BE2C (cell line): ENCODE data around the gene ANKRD44.

Source experiments
- DNase-seq: peaks from one replicate; pipeline ENCODE4 v3.0.0-alpha.2; 2020
- H3K27me3 ChIP-seq: fragments of 250-450 bp; sonication (Bioruptor Pico); 2 replicates; pipeline ENCODE4 v1.5.1; 2020; ENCODE audit warnings: mild to moderate bottlenecking
- H3K36me3 ChIP-seq: fragments of 250-450 bp; sonication (Bioruptor Pico); 2 replicates; pipeline ENCODE4 v1.5.1; 2020; ENCODE audit warnings: mild to moderate bottlenecking
- H3K4me1 ChIP-seq: fragments of 250-450 bp; sonication (Bioruptor Pico); 2 replicates; pipeline ENCODE4 v1.5.1; 2020
- H3K4me3 ChIP-seq: 2 replicates; pipeline ENCODE4 v1.5.1; 2011; ENCODE audit warnings: low read depth, low read length
- H3K9me3 ChIP-seq: fragments of 250-450 bp; sonication (Bioruptor Pico); 2 replicates; pipeline ENCODE4 v1.5.1; 2020
- TF ChIP-seq, protein P1 (sequence below): IDR thresholded peaks from 2 replicates; pipeline ENCODE4 v1.5.1; 2012; ENCODE audit warnings: mild to moderate bottlenecking, low read depth, low read length

ANKRD44 gene

DNA sequence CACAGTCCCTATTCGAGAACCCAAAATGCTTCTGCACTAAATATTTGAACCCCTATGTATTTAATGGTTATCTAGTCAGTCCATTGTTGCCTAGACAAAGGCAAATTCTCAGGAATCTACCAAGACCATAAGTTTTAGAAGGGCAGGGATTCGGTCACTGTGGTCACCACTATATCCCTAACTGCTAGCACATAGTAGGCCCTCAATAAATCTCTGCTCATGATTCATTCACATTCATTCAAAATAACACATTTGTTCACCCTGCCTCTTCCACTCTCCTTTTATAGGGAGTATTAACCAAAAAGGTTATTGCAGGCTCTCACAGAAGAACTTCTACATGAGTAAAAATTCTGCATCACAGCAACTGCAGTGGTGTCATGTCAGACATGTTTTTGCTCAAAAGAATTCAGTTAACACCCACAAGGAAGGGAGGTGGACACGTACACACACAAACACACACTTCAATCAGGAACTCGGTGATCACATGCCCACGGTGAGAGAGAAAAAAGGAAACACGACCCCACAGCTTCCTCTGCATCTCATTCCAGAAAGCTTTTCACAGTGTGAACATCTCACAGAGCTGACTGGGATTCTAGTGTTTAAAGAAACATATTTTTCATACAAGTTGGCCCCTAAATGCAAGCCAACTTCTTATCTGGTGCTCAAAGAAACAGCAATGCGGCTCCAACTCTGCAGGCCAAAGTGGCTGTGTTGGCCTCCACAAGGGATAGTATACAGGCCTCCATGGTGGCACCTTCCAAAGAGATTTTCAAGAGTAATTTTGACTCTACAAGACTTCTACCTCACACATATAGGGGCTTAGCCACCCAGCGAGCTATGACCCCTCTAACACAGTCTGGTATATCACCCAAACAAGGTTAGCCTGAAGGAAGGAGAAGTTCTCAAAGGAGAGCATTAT, 98.0 kb downstream of the ANKRD44 start:
- TF ChIP-seq, protein P1, sequence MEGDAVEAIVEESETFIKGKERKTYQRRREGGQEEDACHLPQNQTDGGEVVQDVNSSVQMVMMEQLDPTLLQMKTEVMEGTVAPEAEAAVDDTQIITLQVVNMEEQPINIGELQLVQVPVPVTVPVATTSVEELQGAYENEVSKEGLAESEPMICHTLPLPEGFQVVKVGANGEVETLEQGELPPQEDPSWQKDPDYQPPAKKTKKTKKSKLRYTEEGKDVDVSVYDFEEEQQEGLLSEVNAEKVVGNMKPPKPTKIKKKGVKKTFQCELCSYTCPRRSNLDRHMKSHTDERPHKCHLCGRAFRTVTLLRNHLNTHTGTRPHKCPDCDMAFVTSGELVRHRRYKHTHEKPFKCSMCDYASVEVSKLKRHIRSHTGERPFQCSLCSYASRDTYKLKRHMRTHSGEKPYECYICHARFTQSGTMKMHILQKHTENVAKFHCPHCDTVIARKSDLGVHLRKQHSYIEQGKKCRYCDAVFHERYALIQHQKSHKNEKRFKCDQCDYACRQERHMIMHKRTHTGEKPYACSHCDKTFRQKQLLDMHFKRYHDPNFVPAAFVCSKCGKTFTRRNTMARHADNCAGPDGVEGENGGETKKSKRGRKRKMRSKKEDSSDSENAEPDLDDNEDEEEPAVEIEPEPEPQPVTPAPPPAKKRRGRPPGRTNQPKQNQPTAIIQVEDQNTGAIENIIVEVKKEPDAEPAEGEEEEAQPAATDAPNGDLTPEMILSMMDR, result no peak
- H3K4me1 ChIP-seq, result peaks cover 8% of the 10 kb centered on the region
- no peaks in the 10 kb centered on the region for H3K36me3 ChIP-seq
- H3K9me3 ChIP-seq, result no peaks in the 10 kb centered on the region
- DNase-seq, result no peak
- H3K4me3 ChIP-seq, result no peak overlapping the region
- no peaks in the 10 kb centered on the region for H3K27me3 ChIP-seq

DNA sequence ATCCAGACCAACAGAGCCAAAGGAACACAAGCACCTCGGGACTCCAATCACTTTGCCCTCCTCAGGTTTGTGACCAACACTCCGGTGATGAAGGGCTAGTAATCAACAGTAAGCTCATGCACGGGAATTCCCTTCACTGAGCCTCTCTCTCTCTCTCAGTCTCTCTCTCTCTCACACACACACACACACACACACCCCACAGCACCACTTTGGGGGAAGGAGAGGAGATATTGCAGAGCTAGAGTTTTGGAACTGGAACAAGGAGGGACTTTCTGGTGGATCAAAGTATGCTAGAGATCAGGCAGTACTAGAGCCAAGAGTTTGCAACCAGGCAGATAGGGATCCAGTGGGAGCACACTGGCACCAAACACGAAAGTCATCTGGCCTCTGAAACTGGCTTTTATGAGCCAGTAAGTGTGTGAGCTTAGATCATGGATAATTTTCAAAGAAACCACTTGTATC, 98.7 kb downstream of the ANKRD44 start:
- Histone ChIP-seq H3K9me3 (no peaks in the 10 kb centered on the region), H3K27me3 (no peaks in the 10 kb centered on the region), H3K4me3 (no peak overlapping the region), H3K4me1 (peaks cover 4% of the 10 kb centered on the region), H3K36me3 (no peaks in the 10 kb centered on the region)
- TF ChIP-seq, protein P1, result no peak
- no peak for DNase-seq

DNA sequence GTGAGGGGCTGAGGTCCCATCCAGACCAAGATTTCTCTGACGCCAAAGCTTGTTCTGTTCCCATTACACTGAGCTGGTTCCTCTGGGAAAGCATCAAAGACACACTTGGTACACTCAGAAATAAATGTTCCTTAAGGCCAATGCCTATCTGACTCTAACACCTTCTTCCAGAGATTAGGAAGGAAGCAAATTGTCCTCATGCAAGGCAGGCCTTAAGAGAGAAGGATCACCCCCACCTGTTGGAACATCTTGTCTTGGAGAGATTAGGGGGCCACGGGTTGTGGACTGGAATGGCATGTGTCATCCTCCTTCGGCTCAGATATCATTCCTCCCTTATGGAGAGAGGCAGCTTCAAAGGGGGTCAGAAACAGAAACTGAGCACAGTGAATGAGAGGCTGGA, 100.2 kb downstream of the ANKRD44 start:
- TF ChIP-seq, protein P1, result no peak
- H3K36me3 ChIP-seq, result no peaks in the 10 kb centered on the region
- no peaks in the 10 kb centered on the region for H3K9me3 ChIP-seq
- H3K27me3 ChIP-seq, result no peaks in the 10 kb centered on the region
- H3K4me3 ChIP-seq, result no peak overlapping the region
- no peak for DNase-seq
- H3K4me1 ChIP-seq, result peaks cover 4% of the 10 kb centered on the region; the same call in 1 of the 2 replicates

DNA sequence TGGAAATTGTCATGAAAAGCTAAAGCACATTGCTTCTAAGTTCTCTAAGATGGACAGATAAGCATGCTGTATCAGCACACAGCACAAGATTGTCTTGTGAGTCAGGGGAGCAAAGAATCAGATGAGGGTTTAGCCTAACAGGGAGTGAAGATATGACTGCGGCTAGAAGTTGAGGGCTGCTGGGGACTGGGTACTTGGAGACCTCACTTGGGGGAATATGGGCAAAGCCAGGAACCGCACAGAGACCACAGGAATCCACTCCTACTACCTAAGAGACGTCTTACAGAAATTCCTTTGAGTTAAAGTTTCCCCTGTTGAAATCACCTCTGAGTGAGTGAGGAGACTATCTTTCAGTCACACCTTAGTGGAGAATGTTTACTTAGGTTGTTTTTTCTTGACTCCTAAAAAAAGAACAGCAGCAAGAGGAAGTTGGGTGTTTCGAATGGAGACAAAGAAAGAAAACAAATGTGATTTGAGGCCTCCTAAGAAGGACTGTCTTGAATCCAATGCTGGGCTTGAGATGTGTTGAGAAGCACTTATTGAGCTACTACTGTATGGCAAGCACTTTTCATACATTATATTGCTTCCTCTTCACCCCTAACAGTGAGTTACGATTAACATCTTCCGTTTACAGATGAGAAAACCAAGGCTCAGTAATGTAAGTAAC, 100.7 kb downstream of the ANKRD44 start:
- Histone ChIP-seq H3K27me3 (no peaks in the 10 kb centered on the region), H3K36me3 (no peaks in the 10 kb centered on the region), H3K4me3 (no peak overlapping the region), H3K9me3 (no peaks in the 10 kb centered on the region), H3K4me1 (peaks cover 4% of the 10 kb centered on the region; the same call in 1 of the 2 replicates)
- DNase-seq, result no peak
- TF ChIP-seq, protein P1, result no peak

DNA sequence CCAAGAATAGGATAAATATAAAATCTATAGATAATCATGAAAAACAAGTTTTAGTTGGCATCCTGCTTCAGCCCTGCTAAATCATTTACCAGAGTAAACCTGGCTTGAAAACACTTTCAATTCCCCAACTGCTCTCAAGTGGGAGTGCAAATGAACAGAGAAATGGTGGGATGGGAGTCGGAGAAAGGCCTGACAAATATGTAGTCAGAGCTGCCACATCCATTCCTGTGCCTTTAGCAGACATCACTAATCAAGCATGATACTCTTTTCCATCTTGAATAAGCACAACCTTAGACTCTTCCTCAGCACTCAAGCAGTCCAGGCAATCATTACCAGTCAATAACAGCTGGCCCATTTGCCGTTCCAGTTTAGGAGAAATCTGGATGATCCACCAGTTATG, 101.3 kb downstream of the ANKRD44 start:
- peaks cover 4% of the 10 kb centered on the region; the same call in 1 of the 2 replicates for H3K4me1 ChIP-seq
- TF ChIP-seq, protein P1, result no peak
- H3K36me3 ChIP-seq, result no peaks in the 10 kb centered on the region
- H3K27me3 ChIP-seq, result no peaks in the 10 kb centered on the region
- no peak overlapping the region for H3K4me3 ChIP-seq
- no peaks in the 10 kb centered on the region for H3K9me3 ChIP-seq
- DNase-seq, result no peak
